NCI-H128 (cell line): ENCODE data around the gene EPHA2.
"Not testable (repeated sequence)": the region's sequence is repeated elsewhere in the genome, so short reads cannot be mapped to it uniquely, and the experiment has no call there.

Experiments used
- DNase-seq: peaks from one replicate; lab custom pipeline; 2025; ENCODE audit not compliant: unreplicated experiment; lab: John Stamatoyannopoulos, UW

EPHA2 gene

GRCh38 chr1:16122350-16122881 lies 33.5 kb downstream of the EPHA2 start:
- no peak for DNase-seq

GRCh38 chr1:16120940-16121410 lies 34.9 kb downstream of the EPHA2 start:
- no peak for DNase-seq

- DNase-seq, result no peak
These were observed 35.5 kb downstream of the EPHA2 start for GRCh38 chr1:16120407-16120806.

- no peak for DNase-seq
These were observed 35.9 kb downstream of the EPHA2 start for GRCh38 chr1:16119926-16120325.

GRCh38 chr1:16119504-16119903 lies 36.4 kb downstream of the EPHA2 start:
- DNase-seq, result no peak

- no peak for DNase-seq
These were observed 37.2 kb downstream of the EPHA2 start for GRCh38 chr1:16118706-16119105.

GRCh38 chr1:16117936-16118335 lies 37.9 kb downstream of the EPHA2 start:
- no peak for DNase-seq

GRCh38 chr1:16117369-16117768 lies 38.5 kb downstream of the EPHA2 start:
- no peak for DNase-seq

- no peak for DNase-seq
These were observed 39.2 kb downstream of the EPHA2 start for GRCh38 chr1:16116625-16117024.

GRCh38 chr1:16116002-16116401 lies 39.9 kb downstream of the EPHA2 start:
- no peak for DNase-seq

GRCh38 chr1:16115468-16115983 lies 40.3 kb downstream of the EPHA2 start:
- no peak for DNase-seq

GRCh38 chr1:16114527-16115467 lies 41.1 kb downstream of the EPHA2 start:
- DNase-seq, result no peak

GRCh38 chr1:16112596-16113555 lies 43.0 kb downstream of the EPHA2 start:
- no peak for DNase-seq

GRCh38 chr1:16111771-16112595 lies 43.9 kb downstream of the EPHA2 start:
- DNase-seq, result no peak

- DNase-seq, result no peak
These were observed 45.0 kb downstream of the EPHA2 start for GRCh38 chr1:16110884-16111283.

- no peak for DNase-seq
These were observed 45.4 kb downstream of the EPHA2 start for GRCh38 chr1:16110456-16110855.

- DNase-seq, result no peak
These were observed 46.3 kb downstream of the EPHA2 start for GRCh38 chr1:16109571-16109970.

- not testable (repeated sequence) for DNase-seq
These were observed 48.8 kb downstream of the EPHA2 start for GRCh38 chr1:16107039-16107438.

GRCh38 chr1:16101623-16102022 lies 54.2 kb downstream of the EPHA2 start:
- DNase-seq, result no peak

GRCh38 chr1:16099412-16099811 lies 56.5 kb downstream of the EPHA2 start:
- no peak for DNase-seq
